Glomerular visceral epithelial cell (primary cell): ENCODE measurements around the gene C10orf143.

Source experiments
- DNase-seq: peaks from one replicate; pipeline ENCODE4 v3.0.0-alpha.2; 2016; ENCODE audit errors: extremely low spot score

The C10orf143 gene

GRCh38 chr10:130014263-130015074 is 96.2 kb downstream of the C10orf143 start:
- no peak for DNase-seq
